Measurements from ENCODE around the gene VPS26B.

Gene VPS26B

DNA sequence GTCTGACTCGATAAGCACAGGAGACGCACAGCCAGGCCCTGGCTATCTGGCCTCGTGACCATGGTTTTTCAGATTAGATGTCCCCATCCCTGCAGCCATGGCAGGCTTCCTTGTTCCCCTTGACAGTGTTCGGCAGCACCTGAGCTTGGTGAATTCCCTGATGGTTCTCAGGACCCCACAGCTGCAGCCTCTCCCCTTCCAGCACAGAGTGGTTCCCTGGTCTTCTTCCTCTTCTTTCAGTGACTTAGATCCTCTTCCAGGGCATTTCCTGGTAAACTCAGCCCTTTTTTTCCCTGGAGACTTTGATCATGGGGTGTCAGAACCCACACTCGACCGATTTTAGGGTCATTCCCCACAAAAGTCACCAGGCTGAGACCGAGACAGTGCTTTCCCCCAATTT, 66.2 kb downstream of the VPS26B start:
- TF ChIP-seq EZH2 (IDR thresholded peaks at IDR 0.05; ENCODE audit: borderline replicate concordance, low read depth, low read length, severe bottlenecking) = no peak
- TF ChIP-seq, protein P1, sequence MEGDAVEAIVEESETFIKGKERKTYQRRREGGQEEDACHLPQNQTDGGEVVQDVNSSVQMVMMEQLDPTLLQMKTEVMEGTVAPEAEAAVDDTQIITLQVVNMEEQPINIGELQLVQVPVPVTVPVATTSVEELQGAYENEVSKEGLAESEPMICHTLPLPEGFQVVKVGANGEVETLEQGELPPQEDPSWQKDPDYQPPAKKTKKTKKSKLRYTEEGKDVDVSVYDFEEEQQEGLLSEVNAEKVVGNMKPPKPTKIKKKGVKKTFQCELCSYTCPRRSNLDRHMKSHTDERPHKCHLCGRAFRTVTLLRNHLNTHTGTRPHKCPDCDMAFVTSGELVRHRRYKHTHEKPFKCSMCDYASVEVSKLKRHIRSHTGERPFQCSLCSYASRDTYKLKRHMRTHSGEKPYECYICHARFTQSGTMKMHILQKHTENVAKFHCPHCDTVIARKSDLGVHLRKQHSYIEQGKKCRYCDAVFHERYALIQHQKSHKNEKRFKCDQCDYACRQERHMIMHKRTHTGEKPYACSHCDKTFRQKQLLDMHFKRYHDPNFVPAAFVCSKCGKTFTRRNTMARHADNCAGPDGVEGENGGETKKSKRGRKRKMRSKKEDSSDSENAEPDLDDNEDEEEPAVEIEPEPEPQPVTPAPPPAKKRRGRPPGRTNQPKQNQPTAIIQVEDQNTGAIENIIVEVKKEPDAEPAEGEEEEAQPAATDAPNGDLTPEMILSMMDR (IDR thresholded peaks at IDR 0.05; ENCODE audit: borderline replicate concordance, extremely low read depth, low read length, poor library complexity, severe bottlenecking) = no peak
- no peak overlapping the region for H2AFZ ChIP-seq (ENCODE audit: low read depth, low read length)
- ATAC-seq (ENCODE audit: insufficient read depth, low read depth) = no peak

DNA sequence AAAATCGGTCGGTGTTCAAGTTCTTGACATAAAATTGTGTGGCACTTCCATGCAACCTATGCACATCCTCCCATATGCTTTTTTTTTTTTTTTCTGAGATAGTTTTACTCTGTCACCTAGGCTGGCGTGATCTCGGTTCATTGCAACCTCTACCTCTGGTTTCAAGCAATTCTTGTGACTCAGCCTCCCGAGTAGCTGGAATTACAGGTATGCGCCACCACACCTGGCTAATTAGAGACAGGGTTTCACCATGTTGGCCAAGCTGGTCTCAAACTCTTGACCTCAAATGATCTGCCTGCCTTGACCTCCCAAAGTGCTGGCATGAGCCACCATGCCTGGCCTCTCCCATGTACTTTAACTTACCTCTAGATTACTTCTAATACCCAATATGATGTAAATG, 66.7 kb downstream of the VPS26B start:
- DNase-seq = no peak
- H3K36me3 ChIP-seq (ENCODE audit: insufficient read depth, low read length) = no peaks in the 10 kb centered on the region
- H2AFZ ChIP-seq (ENCODE audit: low read depth, low read length) = no peak overlapping the region
- H3K9me3 ChIP-seq (ENCODE audit: insufficient read depth, low read length, severe bottlenecking) = no peaks in the 10 kb centered on the region
- H4K20me1 ChIP-seq (ENCODE audit: insufficient read depth, low read length) = no peaks in the 10 kb centered on the region
- TF ChIP-seq, protein P1 (IDR thresholded peaks at IDR 0.05; ENCODE audit: borderline replicate concordance, extremely low read depth, low read length, poor library complexity, severe bottlenecking) = no peak
- TF ChIP-seq EZH2 (IDR thresholded peaks at IDR 0.05; ENCODE audit: borderline replicate concordance, low read depth, low read length, severe bottlenecking) = no peak
- H3K27me3 ChIP-seq (ENCODE audit: insufficient read depth, low read length, poor library complexity) = no peaks in the 10 kb centered on the region
- no peak overlapping the region for H3K9ac ChIP-seq (ENCODE audit: low read depth, low read length)
- no peak overlapping the region for H3K27ac ChIP-seq (ENCODE audit: low read length)
- no peaks in the 10 kb centered on the region for H3K79me2 ChIP-seq (ENCODE audit: insufficient read depth, low read length)
- H3K4me2 ChIP-seq (ENCODE audit: insufficient read depth, low read length) = no peak overlapping the region
- no peaks in the 10 kb centered on the region for H3K4me1 ChIP-seq (ENCODE audit: insufficient read depth, low read length)
- no peak overlapping the region for H3K4me3 ChIP-seq (ENCODE audit: low read depth in 1 of 2, low read length in 2 of 2)
- ATAC-seq (ENCODE audit: insufficient read depth, low read depth) = no peak

More for the DNA sequence above, 66.2 kb downstream of the VPS26B start:
- Histone ChIP-seq H3K4me2 (ENCODE audit: insufficient read depth, low read length) (no peak overlapping the region), H3K4me1 (ENCODE audit: insufficient read depth, low read length) (no peaks in the 10 kb centered on the region), H3K27me3 (ENCODE audit: insufficient read depth, low read length, poor library complexity) (no peaks in the 10 kb centered on the region), H3K79me2 (ENCODE audit: insufficient read depth, low read length) (no peaks in the 10 kb centered on the region), H3K36me3 (ENCODE audit: insufficient read depth, low read length) (no peaks in the 10 kb centered on the region), H3K9ac (ENCODE audit: low read depth, low read length) (no peak overlapping the region), H3K4me3 (ENCODE audit: low read depth in 1 of 2, low read length in 2 of 2) (no peak overlapping the region), H3K27ac (ENCODE audit: low read length) (no peak overlapping the region), H3K9me3 (ENCODE audit: insufficient read depth, low read length, severe bottlenecking) (no peaks in the 10 kb centered on the region), H4K20me1 (ENCODE audit: insufficient read depth, low read length) (no peaks in the 10 kb centered on the region)
- DNase-seq = no peak

DNA sequence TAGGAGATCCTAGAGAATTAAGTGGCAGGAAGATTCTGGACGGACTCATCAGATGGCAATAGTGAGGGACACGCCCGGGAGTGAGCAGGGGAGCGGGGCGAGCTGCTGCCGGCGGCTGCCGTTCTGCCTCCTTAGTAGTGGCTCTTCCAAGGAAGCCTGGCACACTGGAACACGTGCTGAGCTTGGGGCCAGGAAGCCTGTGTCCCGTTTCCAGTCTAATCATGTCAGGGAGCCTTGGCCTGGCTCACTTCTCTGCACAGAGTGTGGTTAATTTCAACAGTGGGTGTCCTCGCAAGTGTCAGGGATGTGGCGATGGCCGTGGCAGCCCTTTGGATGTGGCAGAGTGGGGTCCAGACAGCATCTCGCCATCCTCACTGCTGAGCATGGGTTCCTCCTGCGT, 68.2 kb downstream of the VPS26B start:
- no peak for TF ChIP-seq EZH2 (IDR thresholded peaks at IDR 0.05; ENCODE audit: borderline replicate concordance, low read depth, low read length, severe bottlenecking)
- TF ChIP-seq, protein P1 (IDR thresholded peaks at IDR 0.05; ENCODE audit: borderline replicate concordance, extremely low read depth, low read length, poor library complexity, severe bottlenecking) = no peak

More for the DNA sequence above, 68.2 kb downstream of the VPS26B start:
- no peaks in the 10 kb centered on the region for H3K79me2 ChIP-seq (ENCODE audit: insufficient read depth, low read length)
- H3K4me3 ChIP-seq (ENCODE audit: low read depth in 1 of 2, low read length in 2 of 2) = no peak overlapping the region
- H2AFZ ChIP-seq (ENCODE audit: low read depth, low read length) = no peak overlapping the region
- no peaks in the 10 kb centered on the region for H3K36me3 ChIP-seq (ENCODE audit: insufficient read depth, low read length)
- H3K4me1 ChIP-seq (ENCODE audit: insufficient read depth, low read length) = no peaks in the 10 kb centered on the region
- H3K9ac ChIP-seq (ENCODE audit: low read depth, low read length) = no peak overlapping the region
- DNase-seq (no peak), ATAC-seq (ENCODE audit: insufficient read depth, low read depth) (no peak)
- no peaks in the 10 kb centered on the region for H3K9me3 ChIP-seq (ENCODE audit: insufficient read depth, low read length, severe bottlenecking)
- H3K27ac ChIP-seq (ENCODE audit: low read length) = no peak overlapping the region
- no peak overlapping the region for H3K4me2 ChIP-seq (ENCODE audit: insufficient read depth, low read length)
- H4K20me1 ChIP-seq (ENCODE audit: insufficient read depth, low read length) = no peaks in the 10 kb centered on the region
- no peaks in the 10 kb centered on the region for H3K27me3 ChIP-seq (ENCODE audit: insufficient read depth, low read length, poor library complexity)
